Stimulated activated memory B cell treated with anti-CD40 and anti-IgM and Interleukin-4, amounts not matched to agents 10 μg/mL and 1 μg/mL and 100 μg/mL, for 72 hours (primary cell): ENCODE results near the gene CHD5.
A peak's percentile ranks its signal among the peaks of the same experiment; 100 is the strongest.

Experiments
- ATAC-seq: fragments of 150-1000 bp; cut with Tn5 transposase; 2 replicates; pipeline ENCODE4 v1.10.0; 2021
- H3K27ac Mint-ChIP-seq: one replicate; pipeline ENCODE4 v1.8.0; 2022; ENCODE audit warnings: mild to moderate bottlenecking, mixed read lengths
- H3K27me3 Mint-ChIP-seq: one replicate; pipeline ENCODE4 v1.8.0; 2022; ENCODE audit warnings: mixed read lengths
- H3K36me3 Mint-ChIP-seq: one replicate; pipeline ENCODE4 v1.8.0; 2022; ENCODE audit warnings: mixed read lengths
- H3K4me1 Mint-ChIP-seq: one replicate; pipeline ENCODE4 v1.8.0; 2022; ENCODE audit warnings: mixed read lengths
- H3K4me3 Mint-ChIP-seq: one replicate; pipeline ENCODE4 v1.8.0; 2022; ENCODE audit warnings: mild to moderate bottlenecking, moderate library complexity, mixed read lengths
- H3K9me3 Mint-ChIP-seq: one replicate; pipeline ENCODE4 v1.8.0; 2022; ENCODE audit warnings: mixed read lengths

CHD5 gene

GRCh38 chr1:6113116-6113515 lies 67.0 kb downstream of the CHD5 start:
- no peaks in the 10 kb centered on the region for H3K4me1 Mint-ChIP-seq
- H3K27me3 Mint-ChIP-seq: peaks cover 12% of the 10 kb centered on the region
- no peak overlapping the region for H3K27ac Mint-ChIP-seq
- peaks cover 21% of the 10 kb centered on the region for H3K9me3 Mint-ChIP-seq
- no peak overlapping the region for H3K4me3 Mint-ChIP-seq
- no peak for ATAC-seq
- H3K36me3 Mint-ChIP-seq: peaks cover 6% of the 10 kb centered on the region

GRCh38 chr1:6112690-6113005 lies 67.5 kb downstream of the CHD5 start:
- H3K36me3 Mint-ChIP-seq: peaks cover 6% of the 10 kb centered on the region

GRCh38 chr1:6111991-6112689 lies 68.0 kb downstream of the CHD5 start:
- peaks cover 29% of the 10 kb centered on the region for H3K9me3 Mint-ChIP-seq
- no peak overlapping the region for H3K27ac Mint-ChIP-seq
- no peak overlapping the region for H3K4me3 Mint-ChIP-seq
- H3K36me3 Mint-ChIP-seq: peaks cover 6% of the 10 kb centered on the region
- H3K4me1 Mint-ChIP-seq: no peaks in the 10 kb centered on the region
- peaks cover 22% of the 10 kb centered on the region for H3K27me3 Mint-ChIP-seq
- ATAC-seq: no peak

More at GRCh38 chr1:6112690-6113005, 67.5 kb downstream of the CHD5 start:
- Mint-ChIP-seq H3K9me3 (peaks cover 25% of the 10 kb centered on the region), H3K4me3 (no peak overlapping the region), H3K27ac (no peak overlapping the region), H3K27me3 (peaks cover 17% of the 10 kb centered on the region), H3K4me1 (no peaks in the 10 kb centered on the region)
- no peak for ATAC-seq

GRCh38 chr1:6111571-6111970 lies 68.5 kb downstream of the CHD5 start:
- Mint-ChIP-seq H3K27ac (no peak overlapping the region), H3K4me1 (no peaks in the 10 kb centered on the region), H3K4me3 (no peak overlapping the region), H3K27me3 (peaks cover 28% of the 10 kb centered on the region), H3K36me3 (peaks cover under 1% of the 10 kb centered on the region), H3K9me3 (peaks cover 27% of the 10 kb centered on the region)
- no peak for ATAC-seq

GRCh38 chr1:6110326-6110725 lies 69.8 kb downstream of the CHD5 start:
- no peak overlapping the region for H3K4me3 Mint-ChIP-seq
- H3K4me1 Mint-ChIP-seq: no peaks in the 10 kb centered on the region
- peaks cover 39% of the 10 kb centered on the region for H3K27me3 Mint-ChIP-seq
- ATAC-seq: no peak
- H3K36me3 Mint-ChIP-seq: no peaks in the 10 kb centered on the region
- no peak overlapping the region for H3K27ac Mint-ChIP-seq
- peaks cover 18% of the 10 kb centered on the region for H3K9me3 Mint-ChIP-seq

- H3K4me3 Mint-ChIP-seq: no peak overlapping the region
- H3K27me3 Mint-ChIP-seq: peaks cover 45% of the 10 kb centered on the region
- no peaks in the 10 kb centered on the region for H3K4me1 Mint-ChIP-seq
- ATAC-seq: no peak
- H3K36me3 Mint-ChIP-seq: no peaks in the 10 kb centered on the region
- peaks cover 16% of the 10 kb centered on the region for H3K9me3 Mint-ChIP-seq
- no peak overlapping the region for H3K27ac Mint-ChIP-seq
Observed at GRCh38 chr1:6109688-6110087, 70.4 kb downstream of the CHD5 start.

- H3K36me3 Mint-ChIP-seq: no peaks in the 10 kb centered on the region
- peak; percentile 62 for ATAC-seq
- H3K4me3 Mint-ChIP-seq: no peak overlapping the region
- no peaks in the 10 kb centered on the region for H3K4me1 Mint-ChIP-seq
- H3K9me3 Mint-ChIP-seq: peaks cover 16% of the 10 kb centered on the region
- no peak overlapping the region for H3K27ac Mint-ChIP-seq
- H3K27me3 Mint-ChIP-seq: peaks cover 48% of the 10 kb centered on the region
Observed at GRCh38 chr1:6108937-6109614, 71.0 kb downstream of the CHD5 start.

- H3K36me3 Mint-ChIP-seq: no peaks in the 10 kb centered on the region
- ATAC-seq: no peak
- no peak overlapping the region for H3K4me3 Mint-ChIP-seq
Observed at GRCh38 chr1:6108476-6108875, 71.6 kb downstream of the CHD5 start.

GRCh38 chr1:6107409-6108356 lies 72.4 kb downstream of the CHD5 start:
- Mint-ChIP-seq H3K9me3 (peaks cover 16% of the 10 kb centered on the region), H3K4me1 (no peaks in the 10 kb centered on the region), H3K36me3 (no peaks in the 10 kb centered on the region), H3K4me3 (no peak overlapping the region), H3K27me3 (peaks cover 48% of the 10 kb centered on the region), H3K27ac (no peak overlapping the region)
- no peak for ATAC-seq

More at GRCh38 chr1:6108476-6108875, 71.6 kb downstream of the CHD5 start:
- Mint-ChIP-seq H3K27me3 (peaks cover 48% of the 10 kb centered on the region), H3K27ac (no peak overlapping the region), H3K4me1 (no peaks in the 10 kb centered on the region), H3K9me3 (peaks cover 16% of the 10 kb centered on the region)

- Mint-ChIP-seq H3K4me3 (no peak overlapping the region), H3K27me3 (peaks cover 48% of the 10 kb centered on the region), H3K27ac (no peak overlapping the region), H3K36me3 (no peaks in the 10 kb centered on the region), H3K9me3 (peaks cover 16% of the 10 kb centered on the region), H3K4me1 (no peaks in the 10 kb centered on the region)
- ATAC-seq: no peak
Observed at GRCh38 chr1:6106977-6107376, 73.1 kb downstream of the CHD5 start.

GRCh38 chr1:6106321-6106731 lies 73.8 kb downstream of the CHD5 start:
- no peak overlapping the region for H3K4me3 Mint-ChIP-seq
- no peak overlapping the region for H3K27ac Mint-ChIP-seq
- peaks cover under 1% of the 10 kb centered on the region for H3K4me1 Mint-ChIP-seq
- H3K36me3 Mint-ChIP-seq: no peaks in the 10 kb centered on the region
- no peak for ATAC-seq
- peaks cover 48% of the 10 kb centered on the region for H3K27me3 Mint-ChIP-seq
- peaks cover 16% of the 10 kb centered on the region for H3K9me3 Mint-ChIP-seq

- no peak for ATAC-seq
- Mint-ChIP-seq H3K27me3 (peaks cover 48% of the 10 kb centered on the region), H3K9me3 (peaks cover 16% of the 10 kb centered on the region), H3K36me3 (no peaks in the 10 kb centered on the region), H3K4me1 (peaks cover 6% of the 10 kb centered on the region), H3K27ac (no peak overlapping the region), H3K4me3 (no peak overlapping the region)
Observed at GRCh38 chr1:6105763-6106162, 74.4 kb downstream of the CHD5 start.

- Mint-ChIP-seq H3K36me3 (no peaks in the 10 kb centered on the region), H3K4me3 (no peak overlapping the region), H3K4me1 (peaks cover 6% of the 10 kb centered on the region), H3K27ac (no peak overlapping the region), H3K27me3 (peaks cover 48% of the 10 kb centered on the region), H3K9me3 (peaks cover 16% of the 10 kb centered on the region)
- no peak for ATAC-seq
Observed at GRCh38 chr1:6105218-6105679, 74.9 kb downstream of the CHD5 start.

- H3K9me3 Mint-ChIP-seq: peaks cover 16% of the 10 kb centered on the region
- peaks cover 48% of the 10 kb centered on the region for H3K27me3 Mint-ChIP-seq
Observed at GRCh38 chr1:6104631-6105030, 75.5 kb downstream of the CHD5 start.

GRCh38 chr1:6103854-6104530 lies 76.1 kb downstream of the CHD5 start:
- Mint-ChIP-seq H3K4me1 (peaks cover 6% of the 10 kb centered on the region), H3K27ac (no peak overlapping the region), H3K36me3 (peaks cover 6% of the 10 kb centered on the region), H3K9me3 (peaks cover 16% of the 10 kb centered on the region), H3K27me3 (peaks cover 44% of the 10 kb centered on the region), H3K4me3 (no peak overlapping the region)
- ATAC-seq: no peak

More at GRCh38 chr1:6104631-6105030, 75.5 kb downstream of the CHD5 start:
- Mint-ChIP-seq H3K36me3 (no peaks in the 10 kb centered on the region), H3K4me1 (peaks cover 6% of the 10 kb centered on the region), H3K4me3 (no peak overlapping the region), H3K27ac (no peak overlapping the region)
- ATAC-seq: no peak
